Gastrocnemius medialis (tissue), 4 donors: ENCODE data around the gene PALLD. TPM values are rescaled to one million over a fixed set of nuclear protein-coding genes. Genes with fewer than 3 reads are reported as not detected.

Experiments used
- ATAC-seq, 2 donors: fragments of 150-250 bp; one replicate each; pipeline ENCODE4 v1.9.1; 2016
- DNase-seq, 2 donors: peaks; one replicate each; pipeline ENCODE4 v3.0.0-alpha.2; 2019
- H3K27ac ChIP-seq, 4 donors: fragments of 200-600 bp; sonication (generic); 1 replicate in 1 of 4; 2 replicates in 3 of 4; pipeline ENCODE4 v1.5.1; 2016 to 2018; ENCODE audit warnings: mild to moderate bottlenecking in 2 of 4, moderate library complexity in 1 of 4
- H3K27me3 ChIP-seq, 3 donors: fragments of 200-600 bp; sonication (generic) in 2 of 3; 1 replicate in 1 of 3; 2 replicates in 2 of 3; pipeline versions ENCODE4 v1.5.1 to v1.6.0; 2016 to 2019; ENCODE audit warnings: mild to moderate bottlenecking in 1 of 3, moderate library complexity in 1 of 3
- H3K36me3 ChIP-seq, 2 donors: fragments of 200-600 bp; sonication (generic) in 1 of 2; one replicate each; pipeline ENCODE4 v1.5.1; 2017 to 2018
- H3K4me1 ChIP-seq, 2 donors: fragments of 200-600 bp; sonication (generic) in 1 of 2; one replicate each; pipeline ENCODE4 v1.5.1; 2016 to 2017; ENCODE audit warnings: mild to moderate bottlenecking in 2 of 2
- H3K4me3 ChIP-seq, 4 donors: fragments of 200-600 bp; sonication (generic) in 3 of 4; 1 replicate in 1 of 4; 2 replicates in 3 of 4; pipeline ENCODE4 v1.5.1; 2016 to 2019; ENCODE audit warnings: mild to moderate bottlenecking in 2 of 4
- H3K9me3 ChIP-seq, 3 donors: fragments of 200-600 bp; sonication (generic) in 2 of 3; 1 replicate in 1 of 3; 2 replicates in 2 of 3; pipeline ENCODE4 v1.5.1; 2016 to 2019
- CTCF ChIP-seq, 5 experiments: fragments of 450-650 bp in 3 of 5; fragments of 200-600 bp in 2 of 5; sonication (generic) in 2 of 5; IDR thresholded peaks in 4 of 5; conservative IDR thresholded peaks in 1 of 5; 1 replicate in 4 of 5; 2 replicates in 1 of 5; pipeline ENCODE4 v1.5.1; 2016 to 2019; ENCODE audit warnings: antibody characterized with exemption in 5 of 5, mild to moderate bottlenecking in 3 of 5, moderate library complexity in 3 of 5
- POLR2A ChIP-seq, 2 donors: fragments of 450-650 bp; IDR thresholded peaks; one replicate each; pipeline ENCODE4 v1.6.1; 2017; ENCODE audit warnings: antibody characterized with exemption in 2 of 2, mild to moderate bottlenecking in 2 of 2, moderate library complexity in 2 of 2
- in situ Hi-C, 4 donors: fragments of 200-750 bp; cut with MboI; loops; one replicate each; pipeline versions ENCODE4 v1.15.0 to v1.8.0; 2017; ENCODE audit warnings: low sequenced_read_pairs in 4 of 4
- intact Hi-C: fragments of 100-400 bp; cut with DNase I; formaldehyde crosslinking; loops from one replicate; pipeline ENCODE4 v1.15.1; 2023; ENCODE audit warnings: low total_unique reads
- total RNA-seq, 4 donors: library from RNA; depleted of rRNA; stranded (reverse); fragments of >200 nt; gene quantifications; one replicate each; pipeline versions ENCODE4 v1.1.0 to v1.2.3, GENCODE V29; 2016

The PALLD gene
- total RNA-seq, 4 donors from 2014 or later, result 165 to 439 (median 319) TPM

- Histone ChIP-seq H3K9me3 (no peaks in the 10 kb centered on the region), H3K4me1 (peaks cover 40 to 63% of the 10 kb centered on the region in 2 donors), H3K36me3 (no peaks in the 10 kb centered on the region), H3K27me3 (no peaks in the 10 kb centered on the region), H3K4me3 (no peak overlapping the region), H3K27ac (peak overlapping the region in 2 of 4 donors; percentile 1 to 61)
- ATAC-seq (no peak), DNase-seq (no peak)
- intact Hi-C loops, result no loop called here
- in situ Hi-C loops, result no loop called here
- TF ChIP-seq POLR2A (IDR thresholded peaks at IDR 0.05) (no peak), CTCF (IDR thresholded peaks at IDR 0.05 in 4 of 5, conservative IDR thresholded peaks at IDR 0.05 in 1 of 5) (no peak)
Measured at GRCh38 chr4:168659741-168660465, 163.1 kb downstream of the PALLD start.

GRCh38 chr4:168662297-168662984 is 165.6 kb downstream of the PALLD start:
- intact Hi-C loops (no loop called here), in situ Hi-C loops (no loop called here)
- H3K4me1 ChIP-seq, result peaks cover 22 to 41% of the 10 kb centered on the region in 2 donors
- no peaks in the 10 kb centered on the region for H3K9me3 ChIP-seq
- no peak for TF ChIP-seq CTCF (IDR thresholded peaks at IDR 0.05 in 4 of 5, conservative IDR thresholded peaks at IDR 0.05 in 1 of 5)
- TF ChIP-seq POLR2A (IDR thresholded peaks at IDR 0.05), result no peak
- peak overlapping the region in 1 of 4 donors; percentile 12 for H3K27ac ChIP-seq
- no peak overlapping the region for H3K4me3 ChIP-seq
- DNase-seq (no peak), ATAC-seq (no peak)
- no peaks in the 10 kb centered on the region for H3K36me3 ChIP-seq
- H3K27me3 ChIP-seq, result no peaks in the 10 kb centered on the region

GRCh38 chr4:168664242-168664891 is 167.5 kb downstream of the PALLD start:
- intact Hi-C loops (no loop called here), in situ Hi-C loops (no loop called here)
- DNase-seq, result no peak
- H3K27me3 ChIP-seq, result no peaks in the 10 kb centered on the region
- ATAC-seq, result no peak
- H3K4me3 ChIP-seq, result no peak overlapping the region
- H3K9me3 ChIP-seq, result no peaks in the 10 kb centered on the region
- TF ChIP-seq POLR2A (IDR thresholded peaks at IDR 0.05), result no peak
- no peak for TF ChIP-seq CTCF (IDR thresholded peaks at IDR 0.05 in 4 of 5, conservative IDR thresholded peaks at IDR 0.05 in 1 of 5)
- H3K36me3 ChIP-seq, result no peaks in the 10 kb centered on the region
- H3K4me1 ChIP-seq, result peaks cover 12 to 39% of the 10 kb centered on the region in 2 donors
- peak overlapping the region in 1 of 4 donors; percentile 26 for H3K27ac ChIP-seq

GRCh38 chr4:168666531-168666930 is 169.7 kb downstream of the PALLD start:
- Histone ChIP-seq H3K4me3 (no peak overlapping the region), H3K36me3 (no peaks in the 10 kb centered on the region), H3K27me3 (no peaks in the 10 kb centered on the region), H3K9me3 (no peaks in the 10 kb centered on the region), H3K4me1 (peaks cover 0 to 18% of the 10 kb centered on the region in 2 donors), H3K27ac (peak overlapping the region in 1 of 4 donors; percentile 11)
- intact Hi-C loops, result no loop called here
- DNase-seq (no peak), ATAC-seq (no peak)
- in situ Hi-C loops, result no loop called here
- TF ChIP-seq CTCF (IDR thresholded peaks at IDR 0.05 in 4 of 5, conservative IDR thresholded peaks at IDR 0.05 in 1 of 5) (no peak), POLR2A (IDR thresholded peaks at IDR 0.05) (no peak)
